Measurements from ENCODE around the gene PRR33. TPM values are rescaled to one million over a fixed set of nuclear protein-coding genes. Genes with fewer than 3 reads are reported as not detected.

PRR33 gene
- total RNA-seq, 2 experiments from 2014 or later: 0.16 to 0.20 TPM

DNA sequence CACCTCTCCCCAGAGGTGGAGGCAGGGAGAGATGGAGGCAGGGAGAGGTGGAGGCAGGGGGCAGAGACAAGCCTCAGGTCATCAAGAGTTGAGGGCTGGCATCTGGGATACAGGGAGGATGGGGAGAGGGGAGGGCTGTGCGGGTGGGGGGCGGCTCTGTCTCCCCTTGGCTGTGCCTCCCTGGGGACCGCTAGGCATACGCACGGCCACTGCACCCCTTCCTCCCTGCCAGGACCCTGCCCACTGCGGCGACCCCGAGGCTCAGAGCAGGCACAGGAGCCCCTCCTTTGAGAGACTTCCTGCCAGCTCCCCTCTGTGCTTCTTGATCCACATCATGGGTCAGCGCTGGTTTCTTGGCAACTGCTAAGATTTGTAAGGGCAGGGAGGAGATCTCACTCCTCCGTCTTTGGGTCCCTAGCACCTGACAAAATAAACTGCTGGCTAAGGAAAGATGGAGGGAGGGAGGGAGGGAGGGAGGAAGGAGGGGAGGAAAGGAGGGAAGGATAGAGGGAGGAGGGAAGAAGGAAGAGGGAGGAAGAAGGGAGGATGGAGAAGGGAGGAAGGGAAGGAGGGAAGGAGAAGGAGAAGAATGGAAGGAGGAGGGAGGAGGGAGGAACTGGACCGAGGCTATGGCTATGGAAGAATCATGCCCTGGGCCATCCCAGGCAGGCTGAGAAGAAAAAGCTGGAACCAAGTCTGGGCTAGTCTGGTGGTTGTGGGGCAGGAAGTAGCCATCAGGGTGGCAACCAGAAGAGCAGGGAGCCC, 18.5 kb downstream of the PRR33 start:
- no peaks in the 10 kb centered on the region for H3K9me3 Mint-ChIP-seq
- ATAC-seq (no peak), DNase-seq (no peak)
- TF ChIP-seq, protein P1, sequence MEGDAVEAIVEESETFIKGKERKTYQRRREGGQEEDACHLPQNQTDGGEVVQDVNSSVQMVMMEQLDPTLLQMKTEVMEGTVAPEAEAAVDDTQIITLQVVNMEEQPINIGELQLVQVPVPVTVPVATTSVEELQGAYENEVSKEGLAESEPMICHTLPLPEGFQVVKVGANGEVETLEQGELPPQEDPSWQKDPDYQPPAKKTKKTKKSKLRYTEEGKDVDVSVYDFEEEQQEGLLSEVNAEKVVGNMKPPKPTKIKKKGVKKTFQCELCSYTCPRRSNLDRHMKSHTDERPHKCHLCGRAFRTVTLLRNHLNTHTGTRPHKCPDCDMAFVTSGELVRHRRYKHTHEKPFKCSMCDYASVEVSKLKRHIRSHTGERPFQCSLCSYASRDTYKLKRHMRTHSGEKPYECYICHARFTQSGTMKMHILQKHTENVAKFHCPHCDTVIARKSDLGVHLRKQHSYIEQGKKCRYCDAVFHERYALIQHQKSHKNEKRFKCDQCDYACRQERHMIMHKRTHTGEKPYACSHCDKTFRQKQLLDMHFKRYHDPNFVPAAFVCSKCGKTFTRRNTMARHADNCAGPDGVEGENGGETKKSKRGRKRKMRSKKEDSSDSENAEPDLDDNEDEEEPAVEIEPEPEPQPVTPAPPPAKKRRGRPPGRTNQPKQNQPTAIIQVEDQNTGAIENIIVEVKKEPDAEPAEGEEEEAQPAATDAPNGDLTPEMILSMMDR (IDR thresholded peaks at IDR 0.05): no peak
- H3K4me1 Mint-ChIP-seq (ENCODE audit: low read depth): peaks cover 54% of the 10 kb centered on the region
- no peaks in the 10 kb centered on the region for H3K27me3 Mint-ChIP-seq
- CTCF ChIA-PET: interaction anchor here (1.4 kb wide), 1 partner anchor 9 kb away, joined by 8 read pairs; no protein-coding TSS in a partner anchor
- no peaks in the 10 kb centered on the region for H3K36me3 Mint-ChIP-seq (ENCODE audit: low read depth)
- intact Hi-C loops (cut with micrococcal nuclease): no loop called here
- peak overlapping the region; percentile 20 for H3K27ac Mint-ChIP-seq
- no peak overlapping the region for H3K4me3 Mint-ChIP-seq
- POLR2A ChIA-PET: interaction anchor here (1.0 kb wide), 1 partner anchor 16 kb away, joined by 4 read pairs; no protein-coding TSS in a partner anchor

DNA sequence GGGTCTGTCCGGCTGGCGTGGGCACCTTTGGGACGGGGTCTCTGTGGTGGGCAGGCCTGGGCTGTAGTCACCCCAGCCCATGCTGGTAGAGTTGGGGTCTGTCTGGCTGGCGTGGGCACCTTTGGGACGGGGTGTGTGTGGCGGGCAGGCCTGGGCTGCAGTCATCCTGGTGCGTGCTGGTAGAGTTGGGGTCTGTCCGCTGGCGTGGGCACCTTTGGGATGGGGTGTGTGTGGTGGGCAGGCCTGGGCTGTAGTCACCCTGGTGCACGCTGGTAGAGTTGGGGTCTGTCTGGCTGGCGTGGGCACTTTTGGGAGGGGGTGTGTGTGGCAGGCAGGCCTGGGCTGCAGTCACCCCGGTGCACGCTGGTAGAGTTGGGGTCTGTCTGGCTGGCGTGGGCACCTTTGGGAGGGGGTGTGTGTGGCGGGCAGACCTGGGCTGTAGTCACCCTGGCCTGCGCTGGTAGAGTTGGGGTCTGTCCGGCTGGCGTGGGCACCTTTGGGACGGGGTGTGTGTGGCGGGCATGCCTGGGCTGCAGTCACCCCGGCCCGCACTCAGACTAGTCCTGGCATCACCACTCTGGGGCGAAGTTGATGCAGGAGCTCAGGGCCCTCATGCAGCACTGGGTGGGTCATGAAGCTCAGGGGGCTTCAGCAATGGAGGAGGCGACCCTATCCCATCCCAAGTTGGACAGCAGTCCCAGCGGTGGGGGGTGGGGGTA, 19.3 kb downstream of the PRR33 start:
- Mint-ChIP-seq H3K4me1 (ENCODE audit: low read depth) (peaks cover 56% of the 10 kb centered on the region), H3K9me3 (no peaks in the 10 kb centered on the region), H3K27ac (peak overlapping the region; percentile 30), H3K4me3 (no peak overlapping the region), H3K27me3 (no peaks in the 10 kb centered on the region), H3K36me3 (ENCODE audit: low read depth) (no peaks in the 10 kb centered on the region)
- POLR2A ChIA-PET: interaction anchor here (1.0 kb wide), 1 partner anchor 17 kb away, joined by 4 read pairs; no protein-coding TSS in a partner anchor
- CTCF ChIA-PET: interaction anchor here (1.4 kb wide), 1 partner anchor 10 kb away, joined by 8 read pairs; no protein-coding TSS in a partner anchor
- TF ChIP-seq, protein P1 (IDR thresholded peaks at IDR 0.05): no peak
- intact Hi-C loops (cut with micrococcal nuclease): no loop called here
- DNase-seq (no peak), ATAC-seq (no peak)

DNA sequence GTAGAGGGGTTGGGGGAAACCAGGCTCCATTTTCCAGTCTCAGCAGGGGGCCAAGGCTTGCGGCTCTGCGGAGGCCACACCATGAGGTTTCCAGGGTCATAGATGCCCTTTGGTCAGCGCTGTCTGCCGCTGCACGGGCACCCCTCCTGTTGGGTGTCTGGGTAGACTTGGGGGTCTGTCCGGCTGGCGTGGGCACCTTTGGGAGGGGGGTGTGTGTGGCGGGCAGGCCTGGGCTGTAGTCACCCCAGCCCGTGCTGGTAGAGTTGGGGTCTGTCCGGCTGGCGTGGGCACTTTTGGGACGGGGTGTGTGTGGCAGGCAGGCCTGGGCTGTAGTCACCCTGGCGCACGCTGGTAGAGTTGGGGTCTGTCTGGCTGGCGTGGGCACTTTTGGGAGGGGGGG, 20.2 kb downstream of the PRR33 start:
- DNase-seq (no peak), ATAC-seq (no peak)
- no peak overlapping the region for H3K27ac Mint-ChIP-seq
- POLR2A ChIA-PET: interaction anchor here (0.8 to 3.1 kb wide), 3 partner anchors 13 to 20 kb away, joined by 3 to 20 read pairs (median 3); partner anchors contain the start of genes LSP1 and PRR33
- intact Hi-C loops (cut with micrococcal nuclease): no loop called here
- H3K9me3 Mint-ChIP-seq: no peaks in the 10 kb centered on the region
- no peaks in the 10 kb centered on the region for H3K36me3 Mint-ChIP-seq (ENCODE audit: low read depth)
- H3K27me3 Mint-ChIP-seq: no peaks in the 10 kb centered on the region
- H3K4me3 Mint-ChIP-seq: no peak overlapping the region
- TF ChIP-seq, protein P1 (IDR thresholded peaks at IDR 0.05): no peak
- CTCF ChIA-PET: interaction anchor here (2.8 kb wide), 1 partner anchor 10 kb away, joined by 34 read pairs; no protein-coding TSS in a partner anchor
- peaks cover 54% of the 10 kb centered on the region for H3K4me1 Mint-ChIP-seq (ENCODE audit: low read depth)

DNA sequence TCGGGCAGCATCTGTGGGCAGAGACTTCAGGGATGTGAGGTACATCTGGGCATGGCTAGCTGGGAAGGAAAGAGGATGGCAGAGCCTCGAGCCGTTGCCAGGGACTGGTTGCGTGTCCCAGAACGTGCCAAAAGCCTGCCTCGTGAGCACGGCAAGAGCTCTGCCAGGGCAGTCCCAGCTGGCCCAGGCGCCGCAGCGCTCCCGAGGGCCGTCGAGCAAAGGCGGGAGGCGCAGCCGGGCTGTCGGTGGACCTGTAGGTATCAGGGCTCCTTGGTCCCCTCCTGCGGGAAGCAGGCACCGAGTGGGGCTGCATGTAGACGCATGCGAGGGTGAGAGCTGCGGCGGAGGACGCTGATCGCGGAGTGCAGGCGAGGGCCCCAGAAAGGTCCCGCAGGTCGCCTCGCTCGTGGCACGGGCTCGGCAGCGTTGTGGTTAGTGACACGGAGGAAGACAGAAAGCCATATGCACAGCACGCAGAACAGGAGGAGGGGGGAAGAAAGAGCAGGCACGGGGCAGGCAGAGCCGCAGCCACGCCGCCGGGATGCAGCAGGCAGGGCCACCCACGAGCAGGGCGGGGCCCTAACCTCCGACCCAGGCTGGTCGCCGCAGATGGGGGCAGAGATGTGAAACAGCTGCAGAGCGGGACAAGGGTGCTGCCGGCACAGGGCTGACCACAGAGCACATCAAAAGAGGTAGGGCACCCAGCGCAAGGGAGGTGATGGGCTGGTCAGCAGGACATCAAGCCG, 20.8 kb downstream of the PRR33 start:
- H3K27me3 Mint-ChIP-seq: no peaks in the 10 kb centered on the region

More for the DNA sequence above, 20.8 kb downstream of the PRR33 start:
- intact Hi-C loops (cut with micrococcal nuclease): no loop called here
- TF ChIP-seq, protein P1 (IDR thresholded peaks at IDR 0.05): no peak
- ATAC-seq (peak; percentile 79), DNase-seq (peak; percentile 61)
- CTCF ChIA-PET: interaction anchor here (0.9 to 2.8 kb wide), 3 partner anchors 11 to 279 kb away, joined by 4 to 34 read pairs (median 9); no protein-coding TSS in a partner anchor
- POLR2A ChIA-PET: interaction anchor here (0.7 to 3.1 kb wide), 6 partner anchors 13 to 79 kb away, joined by 3 to 20 read pairs (median 3); partner anchors contain the start of genes LSP1 and PRR33
- H3K36me3 Mint-ChIP-seq (ENCODE audit: low read depth): no peaks in the 10 kb centered on the region
- peak overlapping the region; percentile 22 for H3K27ac Mint-ChIP-seq
- H3K4me3 Mint-ChIP-seq: peak overlapping the region; percentile 9
- H3K9me3 Mint-ChIP-seq: no peaks in the 10 kb centered on the region
- H3K4me1 Mint-ChIP-seq (ENCODE audit: low read depth): peaks cover 51% of the 10 kb centered on the region

Data from activated CD8-positive, alpha-beta T cell treated with anti-CD3 and anti-CD28 coated beads for 36 hours (primary cell).